ENCODE measurements around the gene FKBP15.

- TF ChIP-seq CTCF (IDR thresholded peaks at IDR 0.05) (no peak), POLR2A (IDR thresholded peaks at IDR 0.05) (no peak), EP300 (IDR thresholded peaks at IDR 0.05) (no peak)
These were observed 65.0 kb downstream of the FKBP15 start for GRCh38 chr9:113155911-113156588.
